HepG2 (cell line): ENCODE results near the gene JCAD. TPM values are rescaled to one million over a fixed set of nuclear protein-coding genes. Genes with fewer than 3 reads are reported as not detected.
A peak's percentile ranks its signal among the peaks of the same experiment; 100 is the strongest.
"Not testable (repeated sequence)": the region's sequence is repeated elsewhere in the genome, so short reads cannot be mapped to it uniquely, and the experiment has no call there.

Source experiments
- ATAC-seq: fragments of 200-7000 bp; cut with Tn5 transposase; 3 replicates; pipeline ENCODE4 v1.9.1; 2020; ENCODE audit warnings: mild to moderate bottlenecking, moderate library complexity
- BruUV-seq: library from RNA; stranded (reverse); fragments of 400-500 nt; replicated peaks from 2 replicates; lab custom pipeline; 2021; lab: Mats Ljungman, UMichigan
- CTCF ChIA-PET: fragments of 300-600 bp; formaldehyde crosslinking; extraction: SDS; loops from one replicate; lab custom pipeline; 2021; ENCODE audit warnings: low total read pairs, inconsistent platforms, low intra/inter-chr PET ratio; lab: Yijun Ruan, JAX
- POLR2A ChIA-PET: fragments of 350-600 bp; sonication (Branson Sonifier 250); formaldehyde crosslinking; loops from one replicate; lab custom pipeline; 2020; ENCODE audit warnings: antibody characterized with exemption, inconsistent platforms; lab: Yijun Ruan, JAX
- DNase-seq: peaks from one replicate; pipeline ENCODE4 v3.0.0-alpha.2; 2015; ENCODE audit warnings: low spot score
- FAIRE-seq: peaks from 3 replicates; lab custom pipeline; 2011; peaks lifted over from hg19 to GRCh38; lab: Jason Lieb, UNC
- H2AFZ ChIP-seq: one replicate; pipeline ENCODE4 v1.6.1; 2011; ENCODE audit warnings: low read length, inconsistent platforms
- H3K27ac ChIP-seq: fragments of 300-600 bp; 3 replicates; pipeline ENCODE4 v1.8.0; 2011; ENCODE audit warnings: mixed run types, mild to moderate bottlenecking, mixed read lengths, low read length, inconsistent platforms; ENCODE audit not compliant: insufficient read depth; ENCODE audit errors: extremely low read length
- H3K27me3 ChIP-seq, 2 experiments: fragments of 200-600 bp in 1 of 2; 2 replicates in 1 of 2; 3 replicates in 1 of 2; pipeline versions ENCODE4 v1.6.0 to v1.8.0; 2011; ENCODE audit warnings: low read length in 2 of 2, mild to moderate bottlenecking in 2 of 2, moderate library complexity in 2 of 2, inconsistent platforms in 1 of 2; ENCODE audit not compliant: insufficient read depth in 2 of 2, control insufficient read depth in 1 of 2
- H3K36me3 ChIP-seq, 2 experiments: fragments of 200-600 bp in 1 of 2; replicated peaks in 1 of 2; 2 replicates in 1 of 2; 3 replicates in 1 of 2; pipeline versions ENCODE4 v1.5.1 to v1.8.0; 2011; ENCODE audit warnings: low read length in 2 of 2, inconsistent platforms in 1 of 2; ENCODE audit not compliant: insufficient read depth in 2 of 2, control insufficient read depth in 1 of 2
- H3K4me1 ChIP-seq: 2 replicates; pipeline ENCODE4 v1.5.1; 2012; ENCODE audit warnings: low read length, inconsistent platforms; ENCODE audit not compliant: insufficient read depth
- H3K4me2 ChIP-seq: 2 replicates; pipeline ENCODE4 v1.6.0; 2011; ENCODE audit warnings: low read depth, low read length, inconsistent platforms
- H3K4me3 ChIP-seq, 3 experiments: fragments of 200-600 bp in 1 of 3; sonication (generic), shearing (Covaris generic) in 1 of 3; replicated peaks in 1 of 3; 2 replicates each; pipeline ENCODE4 v1.5.1; 2011 to 2016; ENCODE audit warnings: low read length in 3 of 3, inconsistent platforms in 2 of 3, low read depth in 2 of 3, mild to moderate bottlenecking in 2 of 3, control low read depth in 1 of 3, mixed read lengths in 1 of 3; ENCODE audit not compliant: insufficient read depth in 1 of 3
- H3K79me2 ChIP-seq: one replicate; pipeline ENCODE4 v1.6.1; 2011; ENCODE audit warnings: low read length, inconsistent platforms; ENCODE audit not compliant: insufficient read depth
- H3K9ac ChIP-seq: 2 replicates; pipeline ENCODE4 v1.6.0; 2011; ENCODE audit warnings: mild to moderate bottlenecking, low read depth, low read length, inconsistent platforms; ENCODE audit not compliant: insufficient read depth
- H3K9me3 ChIP-seq: 2 replicates; pipeline ENCODE4 v1.5.1; 2012; ENCODE audit warnings: mild to moderate bottlenecking, low read length
- H4K20me1 ChIP-seq: 2 replicates; pipeline ENCODE4 v1.6.0; 2011; ENCODE audit warnings: inconsistent platforms, mild to moderate bottlenecking, low read length, moderate library complexity; ENCODE audit not compliant: insufficient read depth
- ARID2 ChIP-seq: sonication (generic); formaldehyde crosslinking; IDR thresholded peaks from 2 replicates; pipeline ENCODE4 v1.8.1; 2022; ENCODE audit warnings: mild to moderate bottlenecking, missing genetic modification reagents, borderline replicate concordance
- ATF7 ChIP-seq, 2 experiments: fragments of 450-650 bp in 1 of 2; sonication (generic) in 1 of 2; formaldehyde crosslinking in 1 of 2; IDR thresholded peaks; 2 replicates each; pipeline versions ENCODE4 v1.4.0 to v1.6.1; 2016 to 2020; ENCODE audit warnings: antibody characterized with exemption in 1 of 2, mild to moderate bottlenecking in 1 of 2, missing genetic modification reagents in 1 of 2
- CREB1 ChIP-seq, 2 experiments: fragments of 450-650 bp in 1 of 2; IDR thresholded peaks; 2 replicates each; pipeline ENCODE4 v1.6.1; 2016 to 2017; ENCODE audit warnings: control low read depth in 1 of 2, mild to moderate bottlenecking in 1 of 2, missing compliant biosample characterization in 1 of 2, missing genetic modification characterization in 1 of 2
- HNRNPK ChIP-seq: fragments of 200-400 bp; formaldehyde crosslinking; IDR thresholded peaks from 2 replicates; pipeline ENCODE4 v1.6.1; 2018; ENCODE audit warnings: low read length, low read depth, moderate library complexity, mild to moderate bottlenecking; ENCODE audit not compliant: poor library complexity, severe bottlenecking
- PCBP1 ChIP-seq: fragments of 200-400 bp; formaldehyde crosslinking; IDR thresholded peaks from 2 replicates; pipeline ENCODE4 v1.6.1; 2017; ENCODE audit warnings: mild to moderate bottlenecking, low read depth, low read length, borderline replicate concordance
- ZNF468 ChIP-seq: sonication (generic); formaldehyde crosslinking; IDR thresholded peaks from 2 replicates; pipeline ENCODE4 v1.8.0; 2022; ENCODE audit warnings: mild to moderate bottlenecking, moderate library complexity, missing genetic modification reagents
- WGBS: methylation state at CpG from one replicate; pipeline ENCODE4 v1.1.6; 2017; ENCODE audit warnings: low lambda C conversion rate; 5-methylcytosine and 5-hydroxymethylcytosine counted together
- in situ Hi-C: cut with HindIII; loops from 2 replicates; pipeline ENCODE4 v1.10.0; 2017; ENCODE audit warnings: low pct_unique_long_range_greater_than_20kb; ENCODE audit not compliant: extremely low pct_ligation_motif_present
- intact Hi-C: fragments of 100-400 bp; cut with micrococcal nuclease; formaldehyde crosslinking; loops from one replicate; pipeline ENCODE4 v1.10.0; 2022; ENCODE audit not compliant: unreplicated experiment
- polyA plus RNA-seq, 8 experiments: library from polyadenylated mRNA; depleted of rRNA in 3 of 8; stranded (reverse) in 7 of 8; unstranded in 1 of 8; fragments of >200 nt; fragmentation: Illumina TruSeq in 4 of 8; extraction: Trizol in 4 of 8; gene quantifications; 2 replicates each; pipeline versions ENCODE4 v1.2.1 to v1.2.3, GENCODE V29; 2011 to 2016; ENCODE audit warnings: low read depth in 4 of 8, missing spikeins in 1 of 8, mixed read lengths in 1 of 8; ENCODE audit not compliant: insufficient read depth in 1 of 8
- total RNA-seq, 5 experiments: library from RNA; depleted of rRNA; stranded (reverse); fragments of >200 nt; fragmentation: Illumina TruSeq; extraction: Trizol; gene quantifications; 2 replicates each; pipeline ENCODE4 v1.2.3, GENCODE V29; 2016; ENCODE audit warnings: low read depth in 1 of 5
- TF ChIP-seq, protein P1 (sequence below): sonication (generic); formaldehyde crosslinking; IDR thresholded peaks from 2 replicates; pipeline ENCODE4 v1.5.1; 2020; ENCODE audit warnings: missing genetic modification reagents, mild to moderate bottlenecking, borderline replicate concordance
- TF ChIP-seq, protein P2 (sequence below): sonication (generic); formaldehyde crosslinking; IDR thresholded peaks from 2 replicates; pipeline ENCODE4 v1.5.1; 2020; ENCODE audit warnings: mild to moderate bottlenecking, missing genetic modification reagents, borderline replicate concordance
- TF ChIP-seq, protein P3 (sequence below): sonication (generic); formaldehyde crosslinking; IDR thresholded peaks from 2 replicates; pipeline ENCODE4 v1.5.0; 2020; ENCODE audit warnings: missing genetic modification reagents

Gene JCAD
- total and polyA plus RNA-seq, 2 of the 13 experiments (the other 11 are each of a cell fraction or from before 2014, with no cell fraction given), result 0.04 to 0.08 TPM

DNA sequence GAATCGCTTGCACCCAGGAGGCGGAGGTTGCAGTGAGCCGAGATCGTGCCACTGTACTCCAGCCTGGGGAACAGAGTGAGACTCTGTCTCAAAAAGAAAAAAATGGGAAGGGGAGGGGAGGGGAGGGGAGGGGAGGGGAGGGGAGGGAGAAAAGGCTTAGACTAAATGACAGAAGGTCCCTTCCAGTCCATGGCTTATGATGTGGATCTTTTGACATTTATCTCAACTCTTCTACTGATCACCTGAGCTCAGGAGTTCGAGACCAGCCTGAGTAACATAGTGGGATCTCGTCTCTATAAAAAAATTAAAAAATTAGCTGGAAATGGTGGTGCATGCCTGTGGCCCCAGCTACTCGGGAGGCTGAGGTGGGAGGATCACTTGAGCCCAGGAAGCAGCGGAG is 34.0 kb downstream of the JCAD start:
- H4K20me1 ChIP-seq, H3K9ac ChIP-seq, H2AFZ ChIP-seq, DNase-seq, FAIRE-seq, H3K27me3 ChIP-seq, intact Hi-C loops, H3K79me2 ChIP-seq, ATAC-seq, H3K9me3 ChIP-seq, BruUV-seq, H3K4me1 ChIP-seq, H3K4me2 ChIP-seq, in situ Hi-C loops, CTCF ChIA-PET, H3K4me3 ChIP-seq, POLR2A ChIA-PET, H3K27ac ChIP-seq, H3K36me3 ChIP-seq: not testable (repeated sequence)
- 67% methylated on average over 8 of the region's 8 CpGs for WGBS
- TF ChIP-seq HNRNPK, result peak; percentile 88
- TF ChIP-seq PCBP1, result 0 out of 2 replicates have a peak, but pooled peaks have one; percentile 53

DNA sequence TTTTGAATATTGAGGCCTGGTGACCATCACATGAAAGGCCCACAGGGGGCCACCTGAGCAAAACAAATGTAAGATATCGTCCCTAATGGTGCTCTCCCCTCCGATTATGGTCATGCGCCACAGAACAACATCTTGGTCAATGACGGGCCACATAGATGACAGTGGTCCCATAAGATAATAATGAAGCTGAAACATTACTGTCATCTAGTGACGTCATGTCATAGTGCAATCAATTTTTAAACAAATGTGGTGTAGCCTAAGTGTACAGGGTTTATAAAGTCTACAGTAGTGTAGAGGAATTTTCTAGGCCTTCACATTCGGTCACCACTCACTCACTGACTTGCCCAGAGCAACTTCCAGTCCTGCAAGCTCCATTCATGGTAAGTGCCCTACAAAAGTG is 36.8 kb downstream of the JCAD start:
- POLR2A ChIA-PET, result no interaction called here
- Histone ChIP-seq H3K27me3 (no peaks in the 10 kb centered on the region), H3K4me1 (0 out of 2 replicates have a peak, but pooled peaks cover under 1% of the 10 kb centered on the region), H3K4me2 (no peak overlapping the region), H3K9me3 (no peaks in the 10 kb centered on the region), H2AFZ (no peak overlapping the region), H3K36me3 (no peaks in the 10 kb centered on the region), H3K9ac (no peak overlapping the region), H3K4me3 (no peak overlapping the region), H4K20me1 (no peaks in the 10 kb centered on the region), H3K79me2 (no peaks in the 10 kb centered on the region), H3K27ac (no peak overlapping the region)
- FAIRE-seq (no peak), ATAC-seq (no peak), DNase-seq (no peak)
- no TSS peak for BruUV-seq
- WGBS, result 80% methylated on average over 6 of the region's 6 CpGs
- in situ Hi-C loops, result no loop called here
- intact Hi-C loops, result no loop called here
- TF ChIP-seq ARID2 (CRISPR knock-in tag) (no peak), CREB1 (IDR thresholded peaks at IDR 0.05) (peak; percentile 89), CREB1 (CRISPR knock-in tag; IDR thresholded peaks at IDR 0.05) (no peak), ZNF468 (CRISPR knock-in tag) (no peak), ATF7 (IDR thresholded peaks at IDR 0.05) (peak; percentile 75), ATF7 (CRISPR knock-in tag; IDR thresholded peaks at IDR 0.05) (no peak)
- TF ChIP-seq, protein P1, sequence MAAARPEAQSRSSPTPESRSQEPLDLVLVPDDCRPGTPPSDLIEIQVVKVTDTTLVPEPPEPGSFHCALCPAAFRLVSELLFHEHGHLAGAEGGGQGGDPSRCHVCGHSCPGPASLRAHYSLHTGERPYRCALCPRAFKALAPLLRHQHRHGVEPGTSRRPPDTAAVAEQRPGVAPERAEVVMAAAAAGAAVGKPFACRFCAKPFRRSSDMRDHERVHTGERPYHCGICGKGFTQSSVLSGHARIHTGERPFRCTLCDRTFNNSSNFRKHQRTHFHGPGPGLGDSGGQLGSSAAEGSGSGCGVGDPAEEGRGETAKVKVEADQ (CRISPR knock-in tag), result no peak
- TF ChIP-seq, protein P2, sequence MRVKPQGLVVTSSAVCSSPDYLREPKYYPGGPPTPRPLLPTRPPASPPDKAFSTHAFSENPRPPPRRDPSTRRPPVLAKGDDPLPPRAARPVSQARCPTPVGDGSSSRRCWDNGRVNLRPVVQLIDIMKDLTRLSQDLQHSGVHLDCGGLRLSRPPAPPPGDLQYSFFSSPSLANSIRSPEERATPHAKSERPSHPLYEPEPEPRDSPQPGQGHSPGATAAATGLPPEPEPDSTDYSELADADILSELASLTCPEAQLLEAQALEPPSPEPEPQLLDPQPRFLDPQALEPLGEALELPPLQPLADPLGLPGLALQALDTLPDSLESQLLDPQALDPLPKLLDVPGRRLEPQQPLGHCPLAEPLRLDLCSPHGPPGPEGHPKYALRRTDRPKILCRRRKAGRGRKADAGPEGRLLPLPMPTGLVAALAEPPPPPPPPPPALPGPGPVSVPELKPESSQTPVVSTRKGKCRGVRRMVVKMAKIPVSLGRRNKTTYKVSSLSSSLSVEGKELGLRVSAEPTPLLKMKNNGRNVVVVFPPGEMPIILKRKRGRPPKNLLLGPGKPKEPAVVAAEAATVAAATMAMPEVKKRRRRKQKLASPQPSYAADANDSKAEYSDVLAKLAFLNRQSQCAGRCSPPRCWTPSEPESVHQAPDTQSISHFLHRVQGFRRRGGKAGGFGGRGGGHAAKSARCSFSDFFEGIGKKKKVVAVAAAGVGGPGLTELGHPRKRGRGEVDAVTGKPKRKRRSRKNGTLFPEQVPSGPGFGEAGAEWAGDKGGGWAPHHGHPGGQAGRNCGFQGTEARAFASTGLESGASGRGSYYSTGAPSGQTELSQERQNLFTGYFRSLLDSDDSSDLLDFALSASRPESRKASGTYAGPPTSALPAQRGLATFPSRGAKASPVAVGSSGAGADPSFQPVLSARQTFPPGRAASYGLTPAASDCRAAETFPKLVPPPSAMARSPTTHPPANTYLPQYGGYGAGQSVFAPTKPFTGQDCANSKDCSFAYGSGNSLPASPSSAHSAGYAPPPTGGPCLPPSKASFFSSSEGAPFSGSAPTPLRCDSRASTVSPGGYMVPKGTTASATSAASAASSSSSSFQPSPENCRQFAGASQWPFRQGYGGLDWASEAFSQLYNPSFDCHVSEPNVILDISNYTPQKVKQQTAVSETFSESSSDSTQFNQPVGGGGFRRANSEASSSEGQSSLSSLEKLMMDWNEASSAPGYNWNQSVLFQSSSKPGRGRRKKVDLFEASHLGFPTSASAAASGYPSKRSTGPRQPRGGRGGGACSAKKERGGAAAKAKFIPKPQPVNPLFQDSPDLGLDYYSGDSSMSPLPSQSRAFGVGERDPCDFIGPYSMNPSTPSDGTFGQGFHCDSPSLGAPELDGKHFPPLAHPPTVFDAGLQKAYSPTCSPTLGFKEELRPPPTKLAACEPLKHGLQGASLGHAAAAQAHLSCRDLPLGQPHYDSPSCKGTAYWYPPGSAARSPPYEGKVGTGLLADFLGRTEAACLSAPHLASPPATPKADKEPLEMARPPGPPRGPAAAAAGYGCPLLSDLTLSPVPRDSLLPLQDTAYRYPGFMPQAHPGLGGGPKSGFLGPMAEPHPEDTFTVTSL, result no peak
- TF ChIP-seq, protein P3, sequence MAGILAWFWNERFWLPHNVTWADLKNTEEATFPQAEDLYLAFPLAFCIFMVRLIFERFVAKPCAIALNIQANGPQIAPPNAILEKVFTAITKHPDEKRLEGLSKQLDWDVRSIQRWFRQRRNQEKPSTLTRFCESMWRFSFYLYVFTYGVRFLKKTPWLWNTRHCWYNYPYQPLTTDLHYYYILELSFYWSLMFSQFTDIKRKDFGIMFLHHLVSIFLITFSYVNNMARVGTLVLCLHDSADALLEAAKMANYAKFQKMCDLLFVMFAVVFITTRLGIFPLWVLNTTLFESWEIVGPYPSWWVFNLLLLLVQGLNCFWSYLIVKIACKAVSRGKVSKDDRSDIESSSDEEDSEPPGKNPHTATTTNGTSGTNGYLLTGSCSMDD (CRISPR knock-in tag), result no peak
- CTCF ChIA-PET, result no interaction called here
